Activated naive CD8-positive, alpha-beta T cell treated with anti-CD3 and anti-CD28 coated beads, Interleukin-2, amount 50 U/mL, for 24 hours (primary cell): ENCODE results near the gene ELOVL2.
"Not testable (repeated sequence)": the region's sequence is repeated elsewhere in the genome, so short reads cannot be mapped to it uniquely, and the experiment has no call there.

ENCODE experiments used
- ATAC-seq: fragments of 150-1000 bp; cut with Tn5 transposase; one replicate; pipeline ENCODE4 v1.10.0; 2021
- DNase-seq: peaks from one replicate; pipeline ENCODE4 v3.0.0; 2021
- H3K27ac Mint-ChIP-seq: one replicate; pipeline ENCODE4 v1.8.0; 2021; ENCODE audit warnings: mild to moderate bottlenecking, mixed read lengths
- H3K27me3 Mint-ChIP-seq: one replicate; pipeline ENCODE4 v1.8.0; 2021; ENCODE audit warnings: mixed read lengths
- H3K36me3 Mint-ChIP-seq: one replicate; pipeline ENCODE4 v1.8.0; 2021; ENCODE audit warnings: low read depth, mixed read lengths
- H3K4me1 Mint-ChIP-seq: one replicate; pipeline ENCODE4 v1.8.0; 2021; ENCODE audit warnings: mixed read lengths
- H3K4me3 Mint-ChIP-seq: one replicate; pipeline ENCODE4 v1.8.0; 2021; ENCODE audit warnings: mild to moderate bottlenecking, moderate library complexity, mixed read lengths
- H3K9me3 Mint-ChIP-seq: one replicate; pipeline ENCODE4 v1.8.0; 2021; ENCODE audit warnings: mixed read lengths

The ELOVL2 gene

GRCh38 chr6:10995114-10995707, 48.9 kb downstream of the ELOVL2 start:
- Mint-ChIP-seq H3K4me3 (no peak overlapping the region), H3K36me3 (no peaks in the 10 kb centered on the region), H3K27me3 (peaks cover 3% of the 10 kb centered on the region), H3K4me1 (no peaks in the 10 kb centered on the region), H3K9me3 (no peaks in the 10 kb centered on the region), H3K27ac (no peak overlapping the region)
- no peak for DNase-seq
- ATAC-seq: no peak

GRCh38 chr6:10993896-10994295, 50.2 kb downstream of the ELOVL2 start:
- ATAC-seq (no peak), DNase-seq (no peak)
- no peaks in the 10 kb centered on the region for H3K36me3 Mint-ChIP-seq
- no peaks in the 10 kb centered on the region for H3K4me1 Mint-ChIP-seq
- peaks cover 4% of the 10 kb centered on the region for H3K27me3 Mint-ChIP-seq
- no peak overlapping the region for H3K4me3 Mint-ChIP-seq
- no peaks in the 10 kb centered on the region for H3K9me3 Mint-ChIP-seq
- no peak overlapping the region for H3K27ac Mint-ChIP-seq

DNA sequence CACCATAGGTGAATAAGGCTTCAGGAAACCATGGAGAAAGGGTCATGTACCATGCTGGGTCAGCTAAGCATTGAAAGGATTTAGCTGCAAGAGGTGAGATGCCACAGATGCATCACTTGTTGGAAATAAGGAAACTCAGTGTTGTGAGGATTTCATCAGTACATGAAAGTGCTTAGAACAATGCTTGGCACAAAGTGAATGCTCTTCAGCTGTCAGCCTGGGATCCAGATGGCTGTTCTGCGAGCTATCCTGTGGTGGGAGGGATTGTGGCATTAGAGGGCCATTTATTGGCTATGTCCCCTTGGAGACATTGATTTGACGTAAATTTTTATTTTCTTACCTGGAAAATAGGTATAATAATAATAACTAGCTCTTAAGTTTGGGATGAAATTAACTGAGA, 53.0 kb downstream of the ELOVL2 start:
- H3K27me3 Mint-ChIP-seq: peaks cover 10% of the 10 kb centered on the region
- H3K9me3 Mint-ChIP-seq: no peaks in the 10 kb centered on the region
- no peaks in the 10 kb centered on the region for H3K4me1 Mint-ChIP-seq
- DNase-seq: no peak
- no peaks in the 10 kb centered on the region for H3K36me3 Mint-ChIP-seq
- no peak overlapping the region for H3K4me3 Mint-ChIP-seq
- no peak for ATAC-seq
- H3K27ac Mint-ChIP-seq: no peak overlapping the region

GRCh38 chr6:10989587-10989986, 54.5 kb downstream of the ELOVL2 start:
- H3K27ac Mint-ChIP-seq: no peak overlapping the region
- H3K9me3 Mint-ChIP-seq: no peaks in the 10 kb centered on the region
- H3K4me3 Mint-ChIP-seq: no peak overlapping the region
- H3K27me3 Mint-ChIP-seq: peaks cover 10% of the 10 kb centered on the region
- no peaks in the 10 kb centered on the region for H3K36me3 Mint-ChIP-seq
- H3K4me1 Mint-ChIP-seq: no peaks in the 10 kb centered on the region
- DNase-seq (no peak), ATAC-seq (no peak)

- not testable (repeated sequence) for ATAC-seq, H3K9me3 Mint-ChIP-seq, H3K36me3 Mint-ChIP-seq, H3K27me3 Mint-ChIP-seq, H3K27ac Mint-ChIP-seq, DNase-seq, H3K4me1 Mint-ChIP-seq, H3K4me3 Mint-ChIP-seq
Measured at GRCh38 chr6:10984959-10985358, 59.1 kb downstream of the ELOVL2 start.

DNA sequence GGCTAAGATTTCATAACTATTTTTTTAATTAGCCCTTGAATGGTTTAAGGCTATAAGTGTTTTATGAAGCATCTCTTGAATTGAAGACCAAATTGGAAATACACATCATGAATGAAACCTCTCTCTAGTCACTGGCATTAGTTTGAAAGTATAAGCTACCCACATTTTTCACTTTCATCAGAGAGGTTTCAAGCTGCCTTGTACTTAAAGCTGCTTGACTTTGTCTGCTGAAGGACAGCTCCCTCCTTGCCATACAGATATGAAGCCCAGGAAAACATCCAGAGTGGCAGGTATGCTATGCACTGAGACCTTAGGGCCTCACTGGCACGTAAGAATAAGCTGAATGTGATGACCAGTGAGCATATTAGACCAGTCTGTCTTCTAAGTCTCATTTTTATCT, 62.7 kb downstream of the ELOVL2 start:
- no peaks in the 10 kb centered on the region for H3K9me3 Mint-ChIP-seq
- ATAC-seq (no peak), DNase-seq (no peak)
- no peak overlapping the region for H3K4me3 Mint-ChIP-seq
- no peak overlapping the region for H3K27ac Mint-ChIP-seq
- no peaks in the 10 kb centered on the region for H3K27me3 Mint-ChIP-seq
- no peaks in the 10 kb centered on the region for H3K4me1 Mint-ChIP-seq
- no peaks in the 10 kb centered on the region for H3K36me3 Mint-ChIP-seq

- Mint-ChIP-seq H3K36me3 (no peaks in the 10 kb centered on the region), H3K4me1 (no peaks in the 10 kb centered on the region), H3K27ac (no peak overlapping the region), H3K9me3 (no peaks in the 10 kb centered on the region), H3K27me3 (no peaks in the 10 kb centered on the region), H3K4me3 (no peak overlapping the region)
- no peak for ATAC-seq
- no peak for DNase-seq
Measured at GRCh38 chr6:10979603-10980002, 64.5 kb downstream of the ELOVL2 start.

DNA sequence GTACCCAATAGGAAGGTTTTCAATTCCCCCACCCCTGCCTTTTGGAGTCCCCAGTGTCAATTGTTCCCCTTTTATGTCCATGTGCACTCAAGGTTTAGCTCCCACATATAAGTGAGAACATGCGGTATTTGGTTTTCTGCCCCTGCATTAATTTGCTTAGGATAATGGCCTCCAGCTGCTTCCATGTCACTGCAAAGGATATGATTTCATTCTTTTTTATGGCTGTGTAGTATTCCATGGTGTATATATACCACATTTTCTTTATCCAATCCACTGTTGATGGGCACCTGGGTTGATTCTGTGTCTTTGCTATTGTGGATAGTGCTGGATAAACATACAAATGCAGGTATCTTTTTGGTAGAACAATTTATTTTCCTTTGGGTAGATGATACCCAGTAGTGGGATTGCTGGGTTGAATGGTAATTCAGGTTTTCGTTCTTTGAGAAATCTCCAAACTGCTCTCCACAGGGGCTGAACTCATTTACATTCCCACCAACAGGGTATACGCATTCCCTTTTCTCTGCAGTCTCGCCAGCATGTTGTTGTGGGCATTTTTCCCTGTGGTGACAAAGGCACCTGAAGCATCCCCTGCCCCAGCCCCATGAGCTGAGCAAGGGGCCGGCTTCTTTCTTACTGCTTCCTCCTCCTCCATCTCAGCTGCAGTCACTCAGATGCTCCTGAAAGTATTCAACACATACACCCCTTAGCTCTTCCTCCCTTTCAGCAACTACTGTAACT, 66.7 kb downstream of the ELOVL2 start:
- Mint-ChIP-seq H3K4me1 (no peaks in the 10 kb centered on the region), H3K9me3 (no peaks in the 10 kb centered on the region), H3K36me3 (no peaks in the 10 kb centered on the region), H3K4me3 (no peak overlapping the region), H3K27me3 (no peaks in the 10 kb centered on the region), H3K27ac (no peak overlapping the region)
- ATAC-seq (no peak), DNase-seq (no peak)

DNA sequence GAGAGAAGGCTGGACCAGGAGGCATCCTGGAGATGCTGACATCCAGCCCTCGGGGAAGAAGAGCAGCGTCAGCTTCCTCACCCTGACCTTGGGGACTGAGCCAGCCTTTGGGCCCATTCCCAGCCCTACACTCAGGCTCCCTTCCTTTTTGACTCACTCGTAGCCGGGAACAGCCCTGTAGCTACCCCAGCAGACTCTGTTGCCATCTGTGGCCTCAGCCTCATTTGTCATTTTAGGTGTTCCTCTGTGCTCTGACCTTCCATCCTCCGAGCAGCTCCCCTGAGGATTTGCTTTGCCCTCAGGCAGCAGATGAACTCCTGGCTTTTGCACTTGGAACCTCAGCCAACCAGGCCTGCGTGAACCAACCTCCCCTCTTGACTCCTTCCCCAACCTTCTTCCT, 67.5 kb downstream of the ELOVL2 start:
- Mint-ChIP-seq H3K9me3 (no peaks in the 10 kb centered on the region), H3K4me1 (no peaks in the 10 kb centered on the region), H3K36me3 (no peaks in the 10 kb centered on the region), H3K27me3 (no peaks in the 10 kb centered on the region), H3K4me3 (no peak overlapping the region), H3K27ac (no peak overlapping the region)
- ATAC-seq: no peak
- DNase-seq: no peak

DNA sequence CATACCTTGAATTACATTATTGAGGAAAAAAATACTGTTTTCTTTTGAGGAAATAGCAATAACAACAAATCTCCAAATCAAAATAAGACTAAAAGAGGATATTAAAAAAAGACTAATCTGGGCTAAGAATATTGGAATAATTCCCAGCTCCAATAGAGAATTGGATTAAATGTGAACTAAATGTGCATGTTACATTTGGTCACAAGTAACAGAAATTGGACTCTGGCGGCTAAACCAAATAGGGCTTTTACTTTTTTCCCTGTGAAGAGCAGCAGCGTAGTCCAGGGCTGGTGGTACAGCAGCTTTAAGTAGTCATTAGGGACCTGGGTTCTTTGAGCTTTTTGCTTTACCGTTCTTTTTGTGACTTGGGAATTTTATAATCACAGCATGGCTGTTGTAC, 71.9 kb downstream of the ELOVL2 start:
- no peaks in the 10 kb centered on the region for H3K36me3 Mint-ChIP-seq
- no peak overlapping the region for H3K27ac Mint-ChIP-seq
- no peak for ATAC-seq
- DNase-seq: no peak
- H3K4me3 Mint-ChIP-seq: no peak overlapping the region
- H3K4me1 Mint-ChIP-seq: no peaks in the 10 kb centered on the region
- H3K27me3 Mint-ChIP-seq: no peaks in the 10 kb centered on the region
- no peaks in the 10 kb centered on the region for H3K9me3 Mint-ChIP-seq

DNA sequence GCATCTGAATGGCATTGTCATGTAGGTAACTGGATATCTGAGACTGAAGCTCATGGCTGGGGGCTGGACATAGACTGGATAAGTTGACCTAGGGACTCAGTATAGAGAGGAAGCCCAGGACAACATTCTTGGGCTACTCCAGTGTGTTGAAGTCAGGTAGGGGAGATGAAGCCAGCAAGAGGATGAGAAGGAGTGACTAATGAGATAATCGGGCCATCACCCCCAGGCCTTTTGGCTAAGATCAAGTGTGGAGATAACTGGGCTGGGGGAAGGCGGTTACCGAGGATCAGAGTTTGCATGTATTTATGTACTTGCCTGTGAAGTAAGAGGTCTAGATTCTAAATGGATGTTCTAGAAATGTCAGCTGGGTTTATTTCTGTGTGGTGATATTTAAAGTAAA, 73.4 kb downstream of the ELOVL2 start:
- no peak overlapping the region for H3K4me3 Mint-ChIP-seq
- no peak overlapping the region for H3K27ac Mint-ChIP-seq
- no peaks in the 10 kb centered on the region for H3K4me1 Mint-ChIP-seq
- ATAC-seq: no peak
- H3K27me3 Mint-ChIP-seq: no peaks in the 10 kb centered on the region
- no peaks in the 10 kb centered on the region for H3K36me3 Mint-ChIP-seq
- peaks cover 4% of the 10 kb centered on the region for H3K9me3 Mint-ChIP-seq
- no peak for DNase-seq

GRCh38 chr6:10968776-10969175, 75.3 kb downstream of the ELOVL2 start:
- Mint-ChIP-seq H3K27me3 (peaks cover 2% of the 10 kb centered on the region), H3K9me3 (peaks cover 13% of the 10 kb centered on the region), H3K4me3 (no peak overlapping the region), H3K4me1 (no peaks in the 10 kb centered on the region), H3K27ac (no peak overlapping the region), H3K36me3 (no peaks in the 10 kb centered on the region)
- ATAC-seq (no peak), DNase-seq (no peak)

DNA sequence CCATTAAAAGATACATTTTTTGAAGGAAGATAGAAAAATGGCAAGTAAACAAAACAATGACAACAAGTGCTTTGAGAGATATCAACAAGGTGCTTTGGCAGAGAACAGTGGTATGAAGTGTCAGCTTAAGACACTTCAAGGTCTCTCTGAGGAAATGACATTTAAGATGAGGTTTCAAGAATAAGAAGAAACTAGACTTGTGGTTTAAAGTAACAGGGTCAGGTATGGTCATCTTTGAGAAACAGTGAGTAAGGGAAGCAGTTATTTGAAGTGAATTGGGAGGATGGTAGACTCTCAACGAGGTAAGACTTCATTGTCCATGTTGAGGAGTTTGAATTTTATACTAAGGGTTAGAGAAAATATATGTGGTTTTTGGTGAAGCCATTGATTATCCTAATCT, 79.4 kb downstream of the ELOVL2 start:
- Mint-ChIP-seq H3K4me3 (no peak overlapping the region), H3K36me3 (no peaks in the 10 kb centered on the region), H3K27me3 (peaks cover 10% of the 10 kb centered on the region), H3K27ac (no peak overlapping the region), H3K9me3 (peaks cover 13% of the 10 kb centered on the region), H3K4me1 (no peaks in the 10 kb centered on the region)
- ATAC-seq: no peak
- no peak for DNase-seq

DNA sequence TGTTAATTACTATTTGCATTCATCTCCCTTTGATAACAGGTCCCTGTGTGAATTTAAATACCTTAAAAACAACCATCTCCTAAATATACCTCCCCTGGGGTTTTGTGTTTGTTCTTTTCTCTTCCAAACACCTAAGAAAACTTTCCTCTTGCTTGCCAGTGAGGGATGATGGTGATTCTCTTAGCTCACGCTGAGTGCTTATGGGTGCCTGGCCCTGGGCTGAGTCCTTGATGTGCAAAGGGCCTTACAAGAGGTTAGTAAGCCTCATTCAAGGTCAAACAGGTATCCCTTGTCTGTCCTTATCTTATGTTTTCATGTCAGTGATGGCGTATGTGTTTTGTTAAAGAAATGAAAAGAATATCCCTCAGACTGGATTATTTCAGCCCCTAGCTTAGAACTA, 81.0 kb downstream of the ELOVL2 start:
- H3K9me3 Mint-ChIP-seq: peaks cover 13% of the 10 kb centered on the region
- H3K27me3 Mint-ChIP-seq: peaks cover 13% of the 10 kb centered on the region
- no peak overlapping the region for H3K27ac Mint-ChIP-seq
- DNase-seq (no peak), ATAC-seq (no peak)
- no peaks in the 10 kb centered on the region for H3K4me1 Mint-ChIP-seq
- no peak overlapping the region for H3K4me3 Mint-ChIP-seq
- no peaks in the 10 kb centered on the region for H3K36me3 Mint-ChIP-seq

DNA sequence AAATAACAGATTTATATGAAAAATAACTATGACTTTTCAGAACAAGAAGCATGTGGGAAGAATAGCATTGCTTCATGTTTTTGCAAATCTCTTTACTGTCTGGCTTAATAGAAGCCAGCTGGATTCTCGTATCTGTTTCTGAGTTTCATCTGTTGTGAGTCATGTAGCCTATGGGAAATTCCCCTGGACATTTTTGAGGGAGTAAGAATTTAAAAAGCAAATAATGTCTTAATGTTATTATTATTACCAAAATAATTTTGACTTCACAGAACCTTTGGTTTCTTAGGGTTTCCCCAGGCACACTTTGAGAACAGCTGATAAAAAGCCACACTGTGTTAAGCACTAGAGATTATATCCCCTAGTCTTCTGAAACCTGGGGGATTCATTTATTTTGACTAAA, 81.4 kb downstream of the ELOVL2 start:
- no peaks in the 10 kb centered on the region for H3K36me3 Mint-ChIP-seq
- no peak overlapping the region for H3K4me3 Mint-ChIP-seq
- H3K27ac Mint-ChIP-seq: no peak overlapping the region
- peaks cover 13% of the 10 kb centered on the region for H3K27me3 Mint-ChIP-seq
- no peak for ATAC-seq
- no peaks in the 10 kb centered on the region for H3K4me1 Mint-ChIP-seq
- DNase-seq: no peak
- H3K9me3 Mint-ChIP-seq: peaks cover 13% of the 10 kb centered on the region

DNA sequence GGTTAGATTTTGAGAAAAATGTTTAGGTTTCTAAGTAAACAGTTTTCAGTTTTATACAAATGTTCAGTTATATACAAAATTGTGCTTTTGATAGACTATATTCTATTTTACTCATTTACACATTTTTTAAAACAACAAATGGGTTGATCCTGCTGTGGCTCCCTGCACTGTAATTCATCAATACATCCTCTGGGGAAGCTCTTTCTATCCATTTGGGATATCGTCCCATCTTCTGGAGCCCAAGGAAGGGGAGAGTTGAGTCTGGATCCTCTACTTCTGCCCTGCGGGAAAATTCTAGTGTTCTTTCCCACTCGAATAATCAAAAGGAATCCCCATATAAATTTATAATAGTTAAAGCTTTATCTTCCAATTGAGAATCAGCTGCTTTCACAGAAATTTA, 82.3 kb downstream of the ELOVL2 start:
- ATAC-seq (no peak), DNase-seq (no peak)
- Mint-ChIP-seq H3K27me3 (peaks cover 13% of the 10 kb centered on the region), H3K4me1 (no peaks in the 10 kb centered on the region), H3K4me3 (no peak overlapping the region), H3K36me3 (no peaks in the 10 kb centered on the region), H3K9me3 (peaks cover 13% of the 10 kb centered on the region), H3K27ac (no peak overlapping the region)
